Gastroesophageal sphincter (tissue), 2 donors: Measurements from ENCODE around the gene MARCHF2.

Experiments used
- POLR2A ChIP-seq, 2 donors: fragments of 450-650 bp; IDR thresholded peaks; one replicate each; pipeline ENCODE4 v1.6.1; 2017; ENCODE audit warnings: antibody characterized with exemption in 2 of 2, mild to moderate bottlenecking in 2 of 2, moderate library complexity in 1 of 2
- POLR2AphosphoS5 ChIP-seq: sonication (generic); formaldehyde crosslinking; IDR thresholded peaks from one replicate; pipeline ENCODE4 v1.6.1; 2017; ENCODE audit warnings: antibody characterized with exemption

DNA sequence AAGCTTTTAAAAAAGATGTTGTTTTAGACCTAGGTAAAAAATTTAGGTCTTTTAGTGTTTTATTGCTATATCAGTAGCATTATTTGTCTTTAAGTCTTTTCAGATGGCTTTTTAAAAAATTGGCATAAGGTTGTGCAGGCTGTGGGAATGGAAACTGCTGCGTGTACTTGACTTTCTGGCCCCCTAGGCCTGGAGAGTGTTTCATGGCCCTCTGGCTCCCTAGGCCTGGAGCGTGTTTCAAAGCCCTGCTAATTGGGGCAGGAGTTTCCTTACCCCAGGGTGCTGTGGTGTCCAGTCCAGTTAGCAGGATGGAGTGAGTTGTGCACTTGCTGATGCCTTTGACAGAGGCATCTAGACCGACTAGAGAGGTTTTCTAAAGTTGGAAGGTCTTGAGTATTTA lies 65.5 kb downstream of the MARCHF2 start:
- no peak for TF ChIP-seq POLR2A (IDR thresholded peaks at IDR 0.05)
- TF ChIP-seq POLR2AphosphoS5: no peak
